A549 (cell line): ENCODE results near the gene MUC5AC.

Source experiments
- CTCF ChIP-seq: fragments of >200 bp; sonication (Bioruptor Twin); formaldehyde crosslinking; IDR thresholded peaks from 3 replicates; pipeline ENCODE4 v1.5.1; 2016
- ESRRA ChIP-seq: fragments of 150-350 bp; IDR thresholded peaks from 2 replicates; pipeline ENCODE4 v1.6.1; 2014; ENCODE audit warnings: mild to moderate bottlenecking, low read length, borderline replicate concordance
- HDAC2 ChIP-seq: fragments of 200-600 bp; sonication (generic); IDR thresholded peaks from 2 replicates; pipeline ENCODE4 v1.6.1; 2016
- JUN ChIP-seq, 2 experiments: fragments of >200 bp; sonication (Bioruptor Twin); formaldehyde crosslinking; IDR thresholded peaks; 2 replicates in 1 of 2; 3 replicates in 1 of 2; pipeline ENCODE4 v1.6.1; 2016 to 2017
- POLR2A ChIP-seq: IDR thresholded peaks from 2 replicates; pipeline ENCODE4 v1.6.1; 2012; ENCODE audit warnings: mild to moderate bottlenecking, low read length

- TF ChIP-seq HDAC2 (no peak), POLR2A (no peak), ESRRA (no peak), JUN (IDR thresholded peaks at IDR 0.05) (no peak), CTCF (no peak)
Measured at GRCh38 chr11:1223346-1224110, 65.8 kb downstream of the MUC5AC start.
